ENCODE data around the gene SNX30. TPM values are rescaled to one million over a fixed set of nuclear protein-coding genes. Genes with fewer than 3 reads are reported as not detected.

The SNX30 gene
- total RNA-seq, 2 experiments from 2014 or later, result 13.5 to 19.8 TPM

- intact Hi-C loops (cut with micrococcal nuclease; ENCODE audit: unreplicated experiment), result no loop called here
- ChIA-PET CTCF (ENCODE audit: unreplicated experiment) (no interaction called here), POLR2A (interaction anchor here (0.6 kb wide), 1 partner anchor 276 kb away, joined by 4 read pairs; no protein-coding TSS in a partner anchor)
- H3K79me2 ChIP-seq (ENCODE audit: insufficient read depth, low read depth, low read length), result no peaks in the 10 kb centered on the region
- H4K20me1 ChIP-seq (ENCODE audit: insufficient read depth, low read length), result peaks cover 6% of the 10 kb centered on the region
- no peaks in the 10 kb centered on the region for H3K36me3 ChIP-seq (ENCODE audit: insufficient read depth, low read length)
- no peak overlapping the region for H3K4me3 ChIP-seq (ENCODE audit: low read depth, low read length, poor library complexity, severe bottlenecking)
- H3K27ac ChIP-seq (ENCODE audit: low read depth, low read length, poor library complexity, severe bottlenecking), result no peak overlapping the region
- H3K4me1 ChIP-seq (ENCODE audit: insufficient read depth, low read length, poor library complexity, severe bottlenecking), result peaks cover 12% of the 10 kb centered on the region
- H3K9me3 ChIP-seq (ENCODE audit: low read length), result no peaks in the 10 kb centered on the region
- H2AFZ ChIP-seq (ENCODE audit: low read length), result no peak overlapping the region
- no peak for DNase-seq (ENCODE audit: low spot score)
- TF ChIP-seq EZH2phosphoT487 (IDR thresholded peaks at IDR 0.05; ENCODE audit: borderline replicate concordance, low read depth, low read length) (no peak), CTCF (conservative IDR thresholded peaks at IDR 0.05; ENCODE audit: low read length) (no peak)
- no TSS peak for BruUV-seq (replicated peaks)
- no peak overlapping the region for H3K4me2 ChIP-seq (ENCODE audit: low read length)
- H3K9me2 ChIP-seq (ENCODE audit: insufficient read depth, low read length), result no peaks in the 10 kb centered on the region
Observed at GRCh38 chr9:112777914-112778313, 27.4 kb downstream of the SNX30 start.

- Histone ChIP-seq H3K36me3 (ENCODE audit: insufficient read depth, low read length) (no peaks in the 10 kb centered on the region), H3K9me3 (ENCODE audit: low read length) (no peaks in the 10 kb centered on the region), H3K4me1 (ENCODE audit: insufficient read depth, low read length, poor library complexity, severe bottlenecking) (no peaks in the 10 kb centered on the region), H4K20me1 (ENCODE audit: insufficient read depth, low read length) (no peaks in the 10 kb centered on the region; the same call in 1 of the 2 replicates), H3K9me2 (ENCODE audit: insufficient read depth, low read length) (no peaks in the 10 kb centered on the region), H3K79me2 (ENCODE audit: insufficient read depth, low read depth, low read length) (no peaks in the 10 kb centered on the region), H2AFZ (ENCODE audit: low read length) (no peak overlapping the region), H3K4me2 (ENCODE audit: low read length) (no peak overlapping the region), H3K4me3 (ENCODE audit: low read depth, low read length, poor library complexity, severe bottlenecking) (no peak overlapping the region), H3K27ac (ENCODE audit: low read depth, low read length, poor library complexity, severe bottlenecking) (no peak overlapping the region)
- no TSS peak for BruUV-seq (replicated peaks)
- CTCF ChIA-PET (ENCODE audit: unreplicated experiment), result no interaction called here
- TF ChIP-seq EZH2phosphoT487 (IDR thresholded peaks at IDR 0.05; ENCODE audit: borderline replicate concordance, low read depth, low read length), result no peak
- no peak for TF ChIP-seq CTCF (conservative IDR thresholded peaks at IDR 0.05; ENCODE audit: low read length)
- POLR2A ChIA-PET, result interaction anchor here (0.9 kb wide), 1 partner anchor 61 kb away, joined by 3 read pairs; no protein-coding TSS in a partner anchor
- no peak for DNase-seq (ENCODE audit: low spot score)
- intact Hi-C loops (cut with micrococcal nuclease; ENCODE audit: unreplicated experiment), result no loop called here
Observed at GRCh38 chr9:112780450-112781036, 30.0 kb downstream of the SNX30 start.

- Histone ChIP-seq H3K79me2 (ENCODE audit: insufficient read depth, low read depth, low read length) (no peaks in the 10 kb centered on the region), H3K36me3 (ENCODE audit: insufficient read depth, low read length) (no peaks in the 10 kb centered on the region), H2AFZ (ENCODE audit: low read length) (no peak overlapping the region), H3K4me3 (ENCODE audit: low read depth, low read length, poor library complexity, severe bottlenecking) (no peak overlapping the region), H3K9me2 (ENCODE audit: insufficient read depth, low read length) (no peaks in the 10 kb centered on the region), H3K27ac (ENCODE audit: low read depth, low read length, poor library complexity, severe bottlenecking) (no peak overlapping the region), H3K4me2 (ENCODE audit: low read length) (no peak overlapping the region), H4K20me1 (ENCODE audit: insufficient read depth, low read length) (no peaks in the 10 kb centered on the region; the same call in 1 of the 2 replicates), H3K9me3 (ENCODE audit: low read length) (no peaks in the 10 kb centered on the region), H3K4me1 (ENCODE audit: insufficient read depth, low read length, poor library complexity, severe bottlenecking) (peaks cover 9% of the 10 kb centered on the region)
- POLR2A ChIA-PET, result interaction anchor here (1.6 kb wide), 1 partner anchor 67 kb away, joined by 4 read pairs; no protein-coding TSS in a partner anchor
- CTCF ChIA-PET (ENCODE audit: unreplicated experiment), result no interaction called here
- intact Hi-C loops (cut with micrococcal nuclease; ENCODE audit: unreplicated experiment), result no loop called here
- BruUV-seq (replicated peaks), result no TSS peak
- no peak for DNase-seq (ENCODE audit: low spot score)
- TF ChIP-seq EZH2phosphoT487 (IDR thresholded peaks at IDR 0.05; ENCODE audit: borderline replicate concordance, low read depth, low read length), result no peak
- TF ChIP-seq CTCF (conservative IDR thresholded peaks at IDR 0.05; ENCODE audit: low read length), result no peak
Observed at GRCh38 chr9:112782218-112782617, 31.7 kb downstream of the SNX30 start.
